ENCODE results near the gene DNAH12.
"Not testable (repeated sequence)": the region's sequence is repeated elsewhere in the genome, so short reads cannot be mapped to it uniquely, and the experiment has no call there.

The DNAH12 gene

GRCh38 chr3:57451150-57451846 lies 92.8 kb downstream of the DNAH12 start:
- H3K4me1 Mint-ChIP-seq (ENCODE audit: low read depth) = no peaks in the 10 kb centered on the region
- peaks cover under 1% of the 10 kb centered on the region for H3K27me3 Mint-ChIP-seq
- no peak overlapping the region for H3K27ac Mint-ChIP-seq
- H3K4me3 Mint-ChIP-seq = no peak overlapping the region
- no peaks in the 10 kb centered on the region for H3K36me3 Mint-ChIP-seq
- no peaks in the 10 kb centered on the region for H3K9me3 Mint-ChIP-seq (ENCODE audit: low read depth)

DNA sequence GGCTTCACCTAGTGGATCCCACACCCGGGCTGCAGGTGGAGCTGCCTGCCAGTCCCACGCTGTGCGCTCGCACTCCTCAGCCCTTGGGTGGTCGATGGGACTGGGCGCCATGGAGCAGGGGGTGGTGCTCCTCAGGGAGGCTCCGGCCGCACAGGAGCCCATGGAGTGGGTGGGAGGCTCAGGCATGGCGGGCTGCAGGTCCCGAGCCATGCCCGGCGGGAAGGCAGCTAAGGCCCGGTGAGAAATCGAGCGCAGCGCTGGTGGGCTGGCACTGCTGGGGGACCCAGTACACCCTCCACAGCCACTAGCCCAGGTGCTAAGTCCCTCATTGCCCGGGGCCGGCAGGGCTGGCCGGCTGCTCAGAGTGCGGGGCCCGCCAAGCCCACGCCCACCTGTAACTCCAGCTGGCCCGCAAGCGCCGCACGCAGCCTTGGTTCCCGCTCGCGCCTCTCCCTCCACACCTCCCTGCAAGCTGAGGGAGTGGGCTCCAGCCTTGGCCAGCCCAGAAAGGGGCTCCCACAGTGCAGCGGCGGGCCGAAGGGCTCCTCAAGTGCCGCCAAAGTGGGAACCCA lies 94.8 kb downstream of the DNAH12 start:
- H3K36me3 Mint-ChIP-seq; H3K9me3 Mint-ChIP-seq (ENCODE audit: low read depth); H3K4me3 Mint-ChIP-seq; H3K27ac Mint-ChIP-seq; H3K4me1 Mint-ChIP-seq (ENCODE audit: low read depth); H3K27me3 Mint-ChIP-seq: not testable (repeated sequence)

DNA sequence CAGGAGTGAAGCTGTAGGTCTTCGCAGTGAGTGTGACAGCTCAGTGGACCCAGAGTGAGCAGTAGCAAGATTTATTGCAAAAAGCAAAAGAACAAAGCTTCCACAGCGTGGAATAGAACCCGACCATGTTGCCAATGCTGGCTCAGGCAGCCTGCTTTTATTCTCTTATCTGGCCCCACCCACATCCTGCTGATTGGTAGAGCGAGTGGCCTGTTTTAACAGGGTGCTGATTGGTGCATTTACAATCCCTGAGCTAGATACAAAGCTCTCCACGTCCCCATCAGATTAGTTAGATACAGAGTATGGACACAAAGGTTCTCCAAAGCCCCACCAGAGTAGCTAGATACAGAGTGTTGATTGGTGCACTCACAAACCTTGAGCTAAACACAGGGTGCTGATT lies 95.7 kb downstream of the DNAH12 start:
- H3K4me3 Mint-ChIP-seq; H3K4me1 Mint-ChIP-seq (ENCODE audit: low read depth); H3K27ac Mint-ChIP-seq; H3K36me3 Mint-ChIP-seq; H3K27me3 Mint-ChIP-seq; H3K9me3 Mint-ChIP-seq (ENCODE audit: low read depth): not testable (repeated sequence)

GRCh38 chr3:57446318-57446841 lies 97.8 kb downstream of the DNAH12 start:
- Mint-ChIP-seq H3K36me3 (no peaks in the 10 kb centered on the region), H3K9me3 (ENCODE audit: low read depth) (no peaks in the 10 kb centered on the region), H3K27me3 (no peaks in the 10 kb centered on the region), H3K4me1 (ENCODE audit: low read depth) (no peaks in the 10 kb centered on the region), H3K4me3 (no peak overlapping the region), H3K27ac (no peak overlapping the region)

- no peaks in the 10 kb centered on the region for H3K4me1 Mint-ChIP-seq (ENCODE audit: low read depth)
- H3K27me3 Mint-ChIP-seq = no peaks in the 10 kb centered on the region
- H3K4me3 Mint-ChIP-seq = no peak overlapping the region
- H3K36me3 Mint-ChIP-seq = no peaks in the 10 kb centered on the region
- H3K27ac Mint-ChIP-seq = no peak overlapping the region
- no peaks in the 10 kb centered on the region for H3K9me3 Mint-ChIP-seq (ENCODE audit: low read depth)
Measured at GRCh38 chr3:57444469-57444868, 99.7 kb downstream of the DNAH12 start.

DNA sequence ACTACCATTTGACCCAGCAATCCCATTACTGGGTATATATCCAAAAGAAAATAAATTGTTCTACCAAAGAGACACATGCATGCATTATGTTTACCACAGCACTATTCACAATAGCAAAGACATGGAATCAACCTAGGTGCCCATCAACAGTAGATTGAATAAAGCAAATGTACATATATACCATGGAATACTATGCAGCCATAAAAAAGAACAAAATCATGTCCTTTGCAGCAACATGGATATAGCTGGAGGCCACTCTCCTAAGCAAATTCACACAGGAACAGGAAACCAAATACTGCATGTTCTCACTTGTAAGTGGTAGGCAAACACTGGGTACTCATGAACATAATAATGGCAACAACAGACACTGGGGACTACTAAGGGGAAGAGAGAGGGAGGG lies 104.0 kb downstream of the DNAH12 start:
- H3K9me3 Mint-ChIP-seq (ENCODE audit: low read depth); H3K27me3 Mint-ChIP-seq; H3K4me1 Mint-ChIP-seq (ENCODE audit: low read depth); H3K36me3 Mint-ChIP-seq; H3K4me3 Mint-ChIP-seq; H3K27ac Mint-ChIP-seq: not testable (repeated sequence)

DNA sequence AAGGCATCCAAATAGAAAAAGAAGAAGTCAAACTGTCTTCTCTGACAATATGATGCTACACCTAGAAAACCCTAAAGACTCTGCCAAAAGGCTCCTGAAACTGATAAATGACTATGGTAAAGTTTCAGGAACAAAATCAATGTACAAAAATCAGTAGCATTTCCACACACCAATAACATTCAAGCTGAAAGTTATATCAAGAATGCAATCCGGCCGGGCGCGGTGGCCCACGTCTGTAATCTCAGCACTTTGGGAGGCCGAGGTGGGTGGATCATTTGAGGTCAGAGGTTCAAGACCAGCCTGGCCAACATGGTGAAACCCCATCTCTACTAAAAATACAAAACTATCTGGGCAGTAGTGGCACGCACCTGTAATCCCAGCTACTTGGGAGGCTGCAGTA lies 105.7 kb downstream of the DNAH12 start:
- not testable (repeated sequence) for H3K9me3 Mint-ChIP-seq (ENCODE audit: low read depth); H3K27me3 Mint-ChIP-seq; H3K36me3 Mint-ChIP-seq; H3K27ac Mint-ChIP-seq; H3K4me3 Mint-ChIP-seq; H3K4me1 Mint-ChIP-seq (ENCODE audit: low read depth)

DNA sequence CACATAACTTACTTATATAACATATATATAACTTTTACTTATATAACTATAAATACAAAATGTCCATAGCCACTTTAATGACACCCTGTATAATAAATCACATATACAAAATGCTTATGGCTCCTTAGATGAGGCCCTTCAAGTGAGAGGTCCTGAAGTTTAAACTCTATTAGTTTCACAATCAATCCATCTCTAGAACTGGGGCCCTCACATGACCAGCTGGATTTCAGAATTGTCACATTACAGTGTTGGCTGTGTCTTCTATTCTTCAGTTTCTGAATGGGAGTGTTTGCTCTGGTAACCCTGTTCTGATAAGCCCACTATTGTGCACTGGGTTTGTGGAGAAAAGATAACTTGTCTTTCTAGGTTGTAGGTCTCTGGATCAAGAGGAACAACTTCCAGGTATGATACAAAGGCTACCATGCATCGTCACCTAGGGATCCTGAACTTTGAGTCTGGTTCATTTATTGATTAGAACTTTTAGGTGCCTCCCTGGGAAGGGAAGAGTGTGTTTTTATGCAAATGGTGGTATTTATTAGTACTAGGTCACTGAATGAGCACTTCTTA lies 107.9 kb downstream of the DNAH12 start:
- Mint-ChIP-seq H3K27me3 (peaks cover 4% of the 10 kb centered on the region), H3K4me1 (ENCODE audit: low read depth) (no peaks in the 10 kb centered on the region), H3K27ac (no peak overlapping the region), H3K9me3 (ENCODE audit: low read depth) (no peaks in the 10 kb centered on the region), H3K4me3 (no peak overlapping the region), H3K36me3 (no peaks in the 10 kb centered on the region)

GRCh38 chr3:57434041-57434440 lies 110.1 kb downstream of the DNAH12 start:
- Mint-ChIP-seq H3K27ac (no peak overlapping the region), H3K27me3 (peaks cover 4% of the 10 kb centered on the region), H3K36me3 (no peaks in the 10 kb centered on the region), H3K4me3 (no peak overlapping the region), H3K9me3 (ENCODE audit: low read depth) (no peaks in the 10 kb centered on the region), H3K4me1 (ENCODE audit: low read depth) (no peaks in the 10 kb centered on the region)

DNA sequence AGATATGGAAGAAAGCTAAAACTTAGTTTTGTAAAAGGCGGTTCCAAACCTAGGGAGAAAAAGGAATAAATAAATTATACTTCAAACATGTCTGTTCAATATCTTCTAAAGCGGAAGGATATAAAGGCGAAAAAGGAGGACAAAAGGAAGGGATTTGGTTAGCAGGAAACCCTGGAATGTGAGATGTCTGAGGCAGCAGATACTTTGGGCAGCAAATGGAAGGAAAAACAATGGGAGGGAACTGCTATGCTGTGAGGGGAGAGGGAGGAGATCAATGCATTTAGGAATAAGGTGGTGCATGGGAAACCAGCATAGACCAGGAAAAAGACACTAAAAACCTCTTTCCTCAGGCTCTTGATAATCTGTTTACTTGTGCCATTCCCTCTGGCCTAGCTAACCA lies 120.8 kb downstream of the DNAH12 start:
- Mint-ChIP-seq H3K27me3 (peaks cover 8% of the 10 kb centered on the region), H3K4me3 (no peak overlapping the region), H3K9me3 (ENCODE audit: low read depth) (no peaks in the 10 kb centered on the region), H3K4me1 (ENCODE audit: low read depth) (no peaks in the 10 kb centered on the region), H3K27ac (no peak overlapping the region), H3K36me3 (no peaks in the 10 kb centered on the region)

GRCh38 chr3:57421336-57421735 lies 122.8 kb downstream of the DNAH12 start:
- Mint-ChIP-seq H3K4me3 (no peak overlapping the region), H3K4me1 (ENCODE audit: low read depth) (no peaks in the 10 kb centered on the region), H3K9me3 (ENCODE audit: low read depth) (no peaks in the 10 kb centered on the region), H3K27me3 (peaks cover 8% of the 10 kb centered on the region), H3K27ac (no peak overlapping the region), H3K36me3 (no peaks in the 10 kb centered on the region)

DNA sequence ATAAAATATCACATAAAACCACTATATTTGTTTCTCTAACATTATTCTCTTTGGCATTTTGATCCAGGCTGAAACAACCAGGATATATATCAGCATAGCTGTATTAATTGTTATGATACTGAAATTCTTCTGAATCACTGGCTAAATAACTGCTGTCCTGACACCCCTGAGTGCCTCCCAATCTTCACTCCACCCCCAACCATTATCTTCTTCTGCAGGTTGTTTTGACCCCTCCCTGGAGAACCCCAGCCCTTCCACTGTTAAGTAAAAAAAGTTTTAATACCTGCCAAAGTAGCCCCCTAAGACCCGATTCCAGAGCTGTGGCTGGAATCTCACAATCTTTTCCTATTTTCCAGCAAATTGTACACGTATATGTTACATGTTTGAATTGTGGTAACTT lies 124.1 kb downstream of the DNAH12 start:
- peaks cover 5% of the 10 kb centered on the region for H3K27me3 Mint-ChIP-seq
- H3K4me3 Mint-ChIP-seq = no peak overlapping the region
- no peak overlapping the region for H3K27ac Mint-ChIP-seq
- H3K36me3 Mint-ChIP-seq = no peaks in the 10 kb centered on the region
- no peaks in the 10 kb centered on the region for H3K9me3 Mint-ChIP-seq (ENCODE audit: low read depth)
- no peaks in the 10 kb centered on the region for H3K4me1 Mint-ChIP-seq (ENCODE audit: low read depth)

DNA sequence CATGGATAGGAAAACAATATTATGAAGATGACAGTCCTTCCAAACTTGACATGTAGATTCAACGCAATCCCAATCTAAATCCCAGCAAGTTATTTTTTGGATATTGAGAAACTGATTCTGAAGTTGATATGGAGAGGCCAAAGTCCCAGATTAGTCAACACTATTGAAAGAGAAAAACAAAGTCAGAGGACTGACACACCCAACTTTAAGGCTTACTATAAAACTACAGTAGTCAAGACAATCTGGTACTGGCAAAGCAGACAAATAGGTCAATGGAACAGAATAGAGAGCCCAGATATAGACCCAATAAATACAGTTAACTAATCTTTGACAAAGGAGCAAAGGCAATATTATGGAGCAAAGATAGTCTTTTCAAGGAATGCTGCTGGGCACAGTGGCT lies 132.4 kb downstream of the DNAH12 start:
- no peaks in the 10 kb centered on the region for H3K4me1 Mint-ChIP-seq (ENCODE audit: low read depth)
- H3K27ac Mint-ChIP-seq = no peak overlapping the region
- H3K9me3 Mint-ChIP-seq (ENCODE audit: low read depth) = no peaks in the 10 kb centered on the region
- H3K36me3 Mint-ChIP-seq = no peaks in the 10 kb centered on the region
- no peak overlapping the region for H3K4me3 Mint-ChIP-seq
- H3K27me3 Mint-ChIP-seq = peaks cover 6% of the 10 kb centered on the region

- Mint-ChIP-seq H3K9me3 (ENCODE audit: low read depth) (no peaks in the 10 kb centered on the region), H3K4me1 (ENCODE audit: low read depth) (no peaks in the 10 kb centered on the region), H3K36me3 (no peaks in the 10 kb centered on the region), H3K4me3 (no peak overlapping the region), H3K27me3 (peaks cover 6% of the 10 kb centered on the region), H3K27ac (no peak overlapping the region)
Measured at GRCh38 chr3:57409471-57409870, 134.7 kb downstream of the DNAH12 start.

- H3K4me1 Mint-ChIP-seq (ENCODE audit: low read depth) = peaks cover 4% of the 10 kb centered on the region
- H3K4me3 Mint-ChIP-seq = no peak overlapping the region
- no peaks in the 10 kb centered on the region for H3K9me3 Mint-ChIP-seq (ENCODE audit: low read depth)
- no peaks in the 10 kb centered on the region for H3K36me3 Mint-ChIP-seq
- peaks cover 3% of the 10 kb centered on the region for H3K27me3 Mint-ChIP-seq
- H3K27ac Mint-ChIP-seq = no peak overlapping the region
Measured at GRCh38 chr3:57402675-57403074, 141.5 kb downstream of the DNAH12 start.

All from activated naive CD8-positive, alpha-beta T cell (primary cell).